Measurements from ENCODE around the gene FCRL6.

FCRL6 gene

GRCh38 chr1:159821171-159821867 is 19.2 kb downstream of the FCRL6 start:
- TF ChIP-seq MAX (IDR thresholded peaks at IDR 0.05; ENCODE audit: low read depth, low read length) = no peak
- TF ChIP-seq POLR2A (IDR thresholded peaks at IDR 0.05; ENCODE audit: extremely low read depth, insufficient read length) = no peak
- peak; percentile 43 for TF ChIP-seq CTCF (IDR thresholded peaks at IDR 0.05; ENCODE audit: low read depth, low read length)
- DNase-seq (ENCODE audit: low read depth) = peak; percentile 42
- H3K4me3 ChIP-seq (ENCODE audit: low read depth, low read length) = no peak overlapping the region

- no peak for DNase-seq (ENCODE audit: low read depth)
- TF ChIP-seq POLR2A (IDR thresholded peaks at IDR 0.05; ENCODE audit: extremely low read depth, insufficient read length) (no peak), MYC (IDR thresholded peaks at IDR 0.05; ENCODE audit: low read depth, low read length) (no peak), CTCF (IDR thresholded peaks at IDR 0.05; ENCODE audit: low read depth, low read length) (no peak), MAX (IDR thresholded peaks at IDR 0.05; ENCODE audit: low read depth, low read length) (no peak)
- no peak overlapping the region for H3K4me3 ChIP-seq (ENCODE audit: low read depth, low read length)
Observed at GRCh38 chr1:159823406-159823805, 21.2 kb downstream of the FCRL6 start.

- TF ChIP-seq CTCF (IDR thresholded peaks at IDR 0.05; ENCODE audit: low read depth, low read length) (no peak), MAX (IDR thresholded peaks at IDR 0.05; ENCODE audit: low read depth, low read length) (no peak), POLR2A (IDR thresholded peaks at IDR 0.05; ENCODE audit: extremely low read depth, insufficient read length) (no peak), MYC (IDR thresholded peaks at IDR 0.05; ENCODE audit: low read depth, low read length) (no peak)
- H3K4me3 ChIP-seq (ENCODE audit: low read depth, low read length) = no peak overlapping the region
- no peak for DNase-seq (ENCODE audit: low read depth)
Observed at GRCh38 chr1:159825564-159825963, 23.4 kb downstream of the FCRL6 start.

- no peak within 1 kb of the TSS for H3K4me3 ChIP-seq (ENCODE audit: low read depth, low read length)
- DNase-seq (ENCODE audit: low read depth) = peak; percentile 85
- TF ChIP-seq MAX (IDR thresholded peaks at IDR 0.05; ENCODE audit: low read depth, low read length) (peak; percentile 98), POLR2A (IDR thresholded peaks at IDR 0.05; ENCODE audit: extremely low read depth, insufficient read length) (no peak), CTCF (IDR thresholded peaks at IDR 0.05; ENCODE audit: low read depth, low read length) (no peak), MYC (IDR thresholded peaks at IDR 0.05; ENCODE audit: low read depth, low read length) (peak; percentile 95)
Observed at GRCh38 chr1:159826441-159827101, 24.4 kb downstream of the FCRL6 start, which contains the start of gene SLAMF8. TSS of gene SLAMF8 (plus strand) at chr1:159826873. CDS start at chr1:159826899, 26 bp downstream.

- no peak overlapping the region for H3K4me3 ChIP-seq (ENCODE audit: low read depth, low read length)
- no peak for DNase-seq (ENCODE audit: low read depth)
- TF ChIP-seq MAX (IDR thresholded peaks at IDR 0.05; ENCODE audit: low read depth, low read length) = no peak
- TF ChIP-seq CTCF (IDR thresholded peaks at IDR 0.05; ENCODE audit: low read depth, low read length) = no peak
- TF ChIP-seq MYC (IDR thresholded peaks at IDR 0.05; ENCODE audit: low read depth, low read length) = no peak
- no peak for TF ChIP-seq POLR2A (IDR thresholded peaks at IDR 0.05; ENCODE audit: extremely low read depth, insufficient read length)
Observed at GRCh38 chr1:159827102-159827490, 24.9 kb downstream of the FCRL6 start.

All from NB4 (cell line).